Naive B cell (primary cell): ENCODE results near the gene TOR1AIP1. TPM values are rescaled to one million over a fixed set of nuclear protein-coding genes. Genes with fewer than 3 reads are reported as not detected.

ENCODE experiments used
- ATAC-seq, 2 donors: fragments of 150-1000 bp; cut with Tn5 transposase; 2 replicates each; pipeline ENCODE4 v1.10.0; 2021; ENCODE audit warnings: low read depth in 2 of 2, mild to moderate bottlenecking in 2 of 2, moderate library complexity in 2 of 2
- DNase-seq: peaks from one replicate; pipeline ENCODE4 v3.0.0; 2022
- H3K27ac Mint-ChIP-seq, 6 donors: one replicate each; pipeline ENCODE4 v1.8.0; 2020 to 2022; ENCODE audit warnings: mild to moderate bottlenecking in 6 of 6, mixed read lengths in 6 of 6, moderate library complexity in 5 of 6, inconsistent platforms in 2 of 6
- H3K27me3 Mint-ChIP-seq, 3 donors: one replicate each; pipeline ENCODE4 v1.8.0; 2021 to 2022; ENCODE audit warnings: mixed read lengths in 3 of 3, mild to moderate bottlenecking in 1 of 3
- H3K36me3 Mint-ChIP-seq, 2 donors: one replicate each; pipeline ENCODE4 v1.8.0; 2020 to 2022; ENCODE audit warnings: mixed read lengths in 2 of 2, inconsistent platforms in 1 of 2, mild to moderate bottlenecking in 1 of 2
- H3K4me1 Mint-ChIP-seq, 3 donors: one replicate each; pipeline ENCODE4 v1.8.0; 2020 to 2022; ENCODE audit warnings: mixed read lengths in 3 of 3, inconsistent platforms in 1 of 3, mild to moderate bottlenecking in 1 of 3, moderate library complexity in 1 of 3
- H3K4me3 Mint-ChIP-seq, 8 donors: one replicate each; pipeline ENCODE4 v1.8.0; 2020 to 2022; ENCODE audit warnings: mild to moderate bottlenecking in 8 of 8, mixed read lengths in 8 of 8, moderate library complexity in 8 of 8, inconsistent platforms in 2 of 8
- H3K9me3 Mint-ChIP-seq, 7 donors: one replicate each; pipeline ENCODE4 v1.8.0; 2020 to 2022; ENCODE audit warnings: mixed read lengths in 7 of 7, mild to moderate bottlenecking in 5 of 7, inconsistent platforms in 2 of 7, moderate library complexity in 1 of 7
- polyA plus RNA-seq, 6 donors: library from polyadenylated mRNA; unstranded; fragments of 300-500 nt; fragmentation: Illumina TruSeq; gene quantifications; one replicate each; pipeline ENCODE4 v1.2.3, GENCODE V29; 2021; ENCODE audit warnings: low read depth in 6 of 6

The TOR1AIP1 gene
- polyA plus RNA-seq, 6 donors from 2014 or later, result 60.6 to 89.2 (median 71.2) TPM

DNA sequence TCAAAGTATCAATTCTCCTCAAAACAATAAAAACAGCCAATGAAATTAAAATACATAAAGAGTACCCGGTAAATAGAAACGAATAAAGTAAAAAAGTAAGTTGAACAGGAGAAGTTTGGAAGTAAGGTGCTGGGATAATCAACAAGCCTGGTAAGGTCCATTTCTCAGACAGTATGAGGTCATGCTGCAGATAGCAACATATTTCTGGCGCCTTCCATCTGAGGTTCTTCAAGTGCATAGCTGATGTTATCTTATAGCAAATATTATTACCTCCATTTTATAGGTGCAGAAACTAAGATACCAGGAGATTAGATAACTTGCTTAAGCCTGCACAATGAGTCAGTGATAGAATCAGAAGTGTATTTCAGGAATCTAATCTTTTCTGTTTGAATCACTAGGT, 48.8 kb downstream of the TOR1AIP1 start:
- no peaks in the 10 kb centered on the region for H3K9me3 Mint-ChIP-seq
- no peak overlapping the region for H3K4me3 Mint-ChIP-seq
- H3K4me1 Mint-ChIP-seq, result no peaks in the 10 kb centered on the region
- peak overlapping the region in 1 of 6 donors; percentile 38 for H3K27ac Mint-ChIP-seq
- H3K27me3 Mint-ChIP-seq, result peaks cover 0 to 3% (median 0%) of the 10 kb centered on the region in 3 donors
- DNase-seq (no peak), ATAC-seq (no peak)
- H3K36me3 Mint-ChIP-seq, result no peaks in the 10 kb centered on the region

DNA sequence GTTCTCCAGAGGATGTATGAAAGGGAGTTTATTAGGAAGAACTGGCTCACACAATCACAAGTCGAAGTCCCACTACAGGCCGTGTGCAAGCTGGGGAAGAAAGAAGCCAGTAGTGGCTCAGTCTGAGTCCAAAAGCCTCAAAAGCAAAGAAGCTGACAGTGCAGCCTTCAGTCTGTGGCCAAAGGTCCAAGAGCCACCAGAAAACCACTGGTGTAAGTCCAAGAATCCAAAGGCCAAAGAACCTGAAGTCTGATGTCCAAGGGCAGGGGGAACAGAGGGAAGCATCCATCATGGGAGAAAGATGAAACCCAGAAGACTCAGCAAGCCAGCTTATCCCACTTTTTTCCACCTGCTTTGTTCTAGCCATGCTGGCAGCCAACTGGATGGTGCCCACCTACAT, 51.1 kb downstream of the TOR1AIP1 start:
- ATAC-seq (no peak), DNase-seq (no peak)
- peaks cover 0 to 3% (median 0%) of the 10 kb centered on the region in 3 donors for H3K27me3 Mint-ChIP-seq
- no peaks in the 10 kb centered on the region for H3K4me1 Mint-ChIP-seq
- H3K36me3 Mint-ChIP-seq, result no peaks in the 10 kb centered on the region
- H3K9me3 Mint-ChIP-seq, result no peaks in the 10 kb centered on the region
- H3K27ac Mint-ChIP-seq, result no peak overlapping the region
- peak overlapping the region in 1 of 8 donors; percentile 59 for H3K4me3 Mint-ChIP-seq

DNA sequence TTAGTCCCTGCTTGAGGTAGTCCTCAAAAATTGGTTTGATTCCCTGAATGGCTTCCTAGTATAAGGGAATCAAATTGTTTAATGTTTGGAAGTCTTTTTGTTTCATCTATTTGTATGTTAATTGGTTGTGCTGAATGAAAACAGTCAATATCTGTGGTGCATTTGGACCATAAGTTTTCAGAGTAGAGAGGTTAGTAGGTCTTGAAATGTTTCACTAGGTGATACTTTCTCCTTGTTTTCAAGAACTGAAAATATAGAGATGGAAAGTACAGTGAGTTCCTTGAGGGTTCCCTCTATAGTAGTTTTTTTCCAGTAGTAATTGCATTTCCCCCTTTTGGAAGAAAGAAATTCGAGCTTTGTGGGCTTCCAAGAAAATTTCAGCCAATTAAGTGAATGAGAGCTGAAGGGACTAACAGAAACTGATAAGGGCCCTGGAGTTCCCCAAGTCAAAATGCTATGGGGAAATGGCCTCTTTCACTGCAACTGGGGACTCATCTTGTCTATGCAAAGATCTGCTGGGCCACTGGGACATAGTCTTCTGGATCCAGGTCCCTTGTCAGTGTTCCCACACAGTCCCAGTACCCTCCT, 53.9 kb downstream of the TOR1AIP1 start:
- Mint-ChIP-seq H3K27me3 (peaks cover 0 to 3% (median 0%) of the 10 kb centered on the region in 3 donors), H3K4me1 (no peaks in the 10 kb centered on the region), H3K27ac (no peak overlapping the region), H3K4me3 (no peak overlapping the region), H3K9me3 (no peaks in the 10 kb centered on the region), H3K36me3 (no peaks in the 10 kb centered on the region)
- ATAC-seq (no peak), DNase-seq (no peak)

DNA sequence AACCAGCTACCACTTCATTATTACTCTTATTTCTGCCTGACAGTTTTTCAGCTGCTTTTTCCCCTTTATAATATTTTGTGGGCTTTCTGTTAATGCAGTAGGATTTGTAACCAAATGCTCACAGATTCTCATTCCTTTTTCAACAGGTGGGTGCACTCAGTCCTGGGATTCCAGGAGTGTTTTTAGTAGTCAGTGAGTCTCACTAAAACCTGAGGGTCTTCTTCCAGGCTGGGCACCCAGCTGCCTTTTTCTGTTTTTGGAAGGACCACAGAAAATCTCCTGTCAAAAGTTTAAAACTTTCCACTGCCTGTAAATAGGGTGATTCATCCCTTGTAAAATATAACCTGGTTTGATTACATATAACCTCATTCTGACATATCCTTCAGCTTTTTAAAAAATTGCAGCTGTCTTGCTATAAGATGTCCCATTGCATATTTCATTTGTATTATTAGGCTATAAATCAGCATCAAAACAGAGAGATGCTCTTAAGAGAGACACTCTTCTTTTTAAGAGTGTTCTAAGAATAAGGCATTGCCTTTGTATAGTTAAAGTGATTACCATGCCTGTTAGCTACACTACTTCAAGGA, 55.7 kb downstream of the TOR1AIP1 start:
- H3K27me3 Mint-ChIP-seq, result peaks cover 0 to 3% (median 0%) of the 10 kb centered on the region in 3 donors
- no peaks in the 10 kb centered on the region for H3K4me1 Mint-ChIP-seq
- no peaks in the 10 kb centered on the region for H3K36me3 Mint-ChIP-seq
- no peak for ATAC-seq
- DNase-seq, result no peak
- H3K4me3 Mint-ChIP-seq, result no peak overlapping the region
- H3K9me3 Mint-ChIP-seq, result no peaks in the 10 kb centered on the region
- no peak overlapping the region for H3K27ac Mint-ChIP-seq

DNA sequence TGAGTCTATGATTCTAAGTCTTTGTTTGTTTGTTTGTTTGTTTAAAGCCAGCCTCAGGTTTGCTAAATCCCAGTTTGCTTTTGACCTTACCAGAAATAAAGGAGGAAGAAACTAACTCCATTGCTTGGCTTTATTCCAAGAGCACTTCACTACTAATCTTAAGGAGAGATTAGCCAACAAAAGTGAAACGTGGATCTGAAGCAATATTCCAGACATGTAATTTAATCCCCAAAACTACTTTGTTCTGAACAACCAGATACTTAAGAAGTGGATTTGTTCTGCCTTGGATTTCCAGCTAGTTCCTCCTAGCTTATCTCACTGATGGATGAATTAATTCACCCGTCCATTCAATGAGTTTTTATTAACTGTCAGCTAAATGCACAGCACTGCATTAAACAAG, 56.7 kb downstream of the TOR1AIP1 start:
- ATAC-seq (no peak), DNase-seq (no peak)
- Mint-ChIP-seq H3K27ac (no peak overlapping the region), H3K4me1 (no peaks in the 10 kb centered on the region), H3K36me3 (no peaks in the 10 kb centered on the region), H3K27me3 (peaks cover 0 to 3% (median 0%) of the 10 kb centered on the region in 3 donors), H3K4me3 (no peak overlapping the region), H3K9me3 (no peaks in the 10 kb centered on the region)

DNA sequence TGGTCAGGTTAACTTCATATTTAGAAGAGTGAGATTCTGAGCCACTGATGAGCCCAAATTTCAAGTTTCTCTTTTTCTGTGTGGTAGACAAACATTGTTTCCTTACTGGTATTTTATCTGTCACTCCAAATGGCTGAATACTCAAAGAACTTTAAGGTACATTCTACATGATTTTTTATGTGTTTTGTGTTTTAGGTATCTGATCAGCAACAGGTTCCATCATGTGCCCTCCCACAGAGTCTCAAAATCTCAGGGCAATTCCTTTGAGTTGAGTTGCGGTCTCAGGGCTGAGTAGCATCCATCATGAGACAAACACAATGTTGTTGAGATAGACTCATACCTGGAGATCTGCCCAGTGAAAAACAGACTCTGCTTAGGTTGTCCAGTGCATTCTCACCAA, 57.9 kb downstream of the TOR1AIP1 start:
- ATAC-seq (no peak), DNase-seq (no peak)
- H3K27ac Mint-ChIP-seq, result no peak overlapping the region
- H3K9me3 Mint-ChIP-seq, result no peaks in the 10 kb centered on the region
- H3K36me3 Mint-ChIP-seq, result no peaks in the 10 kb centered on the region
- no peaks in the 10 kb centered on the region for H3K27me3 Mint-ChIP-seq
- H3K4me1 Mint-ChIP-seq, result no peaks in the 10 kb centered on the region
- no peak overlapping the region for H3K4me3 Mint-ChIP-seq

DNA sequence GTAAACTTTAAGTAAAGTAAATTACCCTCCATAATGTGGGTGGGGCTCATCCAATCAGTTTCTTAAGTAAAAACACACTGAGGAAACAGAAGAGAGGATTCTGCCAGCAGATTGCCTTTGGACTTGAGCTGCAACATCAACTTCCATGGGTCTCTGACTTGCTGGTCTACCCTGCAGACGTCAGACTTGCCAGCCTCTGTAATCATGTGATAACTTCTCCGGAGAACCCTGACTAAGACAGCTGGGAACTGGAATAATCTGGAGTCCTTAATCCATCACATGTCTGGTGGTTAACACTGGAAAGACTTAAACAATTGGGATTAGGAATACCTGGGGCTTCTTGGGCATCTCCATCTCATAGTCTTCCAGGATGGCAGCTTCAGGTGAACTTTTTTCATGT, 59.4 kb downstream of the TOR1AIP1 start:
- DNase-seq (no peak), ATAC-seq (no peak)
- Mint-ChIP-seq H3K4me1 (no peaks in the 10 kb centered on the region), H3K36me3 (no peaks in the 10 kb centered on the region), H3K27me3 (no peaks in the 10 kb centered on the region), H3K27ac (no peak overlapping the region), H3K9me3 (no peaks in the 10 kb centered on the region), H3K4me3 (no peak overlapping the region)

DNA sequence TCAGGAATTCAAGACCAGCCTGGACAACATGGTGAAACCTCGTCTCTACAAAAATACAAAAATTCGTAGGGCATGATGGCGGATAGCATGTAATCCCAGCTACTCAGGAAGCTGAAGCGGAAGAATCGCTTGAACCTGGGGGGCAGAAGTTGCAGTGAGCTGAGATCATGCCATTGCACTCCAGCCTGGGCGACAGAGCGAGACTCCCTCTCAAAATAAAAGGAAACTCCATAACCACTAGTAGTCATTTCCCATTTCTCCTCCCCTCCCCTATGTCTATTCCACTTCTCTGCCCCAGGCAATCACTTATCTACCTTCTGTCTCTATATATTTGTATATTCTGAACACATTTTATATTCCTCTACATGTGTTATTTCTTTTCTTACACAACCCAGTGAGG, 68.6 kb downstream of the TOR1AIP1 start:
- Mint-ChIP-seq H3K9me3 (no peaks in the 10 kb centered on the region), H3K36me3 (no peaks in the 10 kb centered on the region), H3K27me3 (no peaks in the 10 kb centered on the region), H3K4me1 (peaks cover 28 to 36% (median 29%) of the 10 kb centered on the region in 3 donors), H3K4me3 (no peak overlapping the region), H3K27ac (peak overlapping the region in 1 of 6 donors; percentile 34)
- ATAC-seq, result no peak
- no peak for DNase-seq

DNA sequence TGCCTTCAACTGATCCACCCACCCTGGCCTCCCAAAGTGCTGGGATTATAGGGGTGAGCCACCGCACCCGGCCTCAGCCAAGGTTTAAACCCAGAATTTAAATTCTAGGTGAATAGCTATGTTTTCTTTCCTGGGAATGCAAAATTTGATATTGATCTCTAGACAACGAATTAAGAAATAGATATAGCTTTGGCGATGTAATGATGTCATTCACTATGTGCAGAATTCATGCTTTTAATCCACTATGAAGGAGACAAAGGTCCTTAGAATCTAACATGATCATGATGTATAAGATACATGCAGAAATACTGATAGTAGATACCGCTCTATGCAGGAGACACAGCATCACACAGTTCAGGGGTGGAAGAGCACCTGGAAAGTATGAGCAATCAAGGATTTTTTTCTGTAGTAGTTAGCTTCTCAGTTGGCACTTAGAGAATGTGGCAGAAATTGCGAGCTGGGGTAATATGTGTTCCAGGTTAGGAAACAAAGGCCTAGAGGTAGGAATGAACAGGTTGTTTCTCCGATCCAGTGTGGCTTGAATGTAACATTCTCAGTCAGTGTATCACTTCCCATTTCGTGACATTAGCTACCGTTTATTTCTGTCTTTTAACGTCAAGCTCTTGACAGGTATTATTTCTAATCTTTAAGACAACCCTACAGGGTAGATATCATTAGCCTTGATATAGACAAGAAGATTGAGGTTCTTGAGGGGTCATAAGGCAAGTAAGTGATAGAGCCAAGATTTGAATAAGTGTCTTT, 69.5 kb downstream of the TOR1AIP1 start:
- no peak for ATAC-seq
- H3K4me1 Mint-ChIP-seq, result peaks cover 32 to 45% (median 34%) of the 10 kb centered on the region in 3 donors
- H3K36me3 Mint-ChIP-seq, result no peaks in the 10 kb centered on the region
- H3K27ac Mint-ChIP-seq, result peak overlapping the region; percentile 89 to 97 (median 92)
- no peaks in the 10 kb centered on the region for H3K27me3 Mint-ChIP-seq
- peak; percentile 31 for DNase-seq
- H3K4me3 Mint-ChIP-seq, result peak overlapping the region; percentile 70 to 97 (median 81)
- H3K9me3 Mint-ChIP-seq, result no peaks in the 10 kb centered on the region

DNA sequence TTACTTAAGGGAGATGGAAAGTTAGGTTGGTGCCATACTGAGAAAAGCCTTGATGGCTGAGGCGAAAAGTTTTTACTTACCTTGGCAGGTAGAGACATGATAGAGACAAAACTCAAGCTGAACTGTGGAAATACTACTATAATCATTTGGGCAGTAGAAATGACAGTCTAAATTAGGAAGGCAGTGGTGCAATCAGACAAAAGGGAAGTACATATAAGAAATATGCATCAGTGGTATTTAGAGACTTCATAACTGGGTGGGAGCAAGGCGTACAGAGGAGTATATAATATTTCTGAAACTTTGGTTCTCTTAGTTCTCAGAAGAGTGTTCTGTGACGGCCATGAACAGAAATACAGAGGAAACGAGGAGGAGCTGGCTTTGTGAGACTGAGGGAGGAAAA, 70.1 kb downstream of the TOR1AIP1 start:
- ATAC-seq, result no peak
- H3K27me3 Mint-ChIP-seq, result no peaks in the 10 kb centered on the region

DNA sequence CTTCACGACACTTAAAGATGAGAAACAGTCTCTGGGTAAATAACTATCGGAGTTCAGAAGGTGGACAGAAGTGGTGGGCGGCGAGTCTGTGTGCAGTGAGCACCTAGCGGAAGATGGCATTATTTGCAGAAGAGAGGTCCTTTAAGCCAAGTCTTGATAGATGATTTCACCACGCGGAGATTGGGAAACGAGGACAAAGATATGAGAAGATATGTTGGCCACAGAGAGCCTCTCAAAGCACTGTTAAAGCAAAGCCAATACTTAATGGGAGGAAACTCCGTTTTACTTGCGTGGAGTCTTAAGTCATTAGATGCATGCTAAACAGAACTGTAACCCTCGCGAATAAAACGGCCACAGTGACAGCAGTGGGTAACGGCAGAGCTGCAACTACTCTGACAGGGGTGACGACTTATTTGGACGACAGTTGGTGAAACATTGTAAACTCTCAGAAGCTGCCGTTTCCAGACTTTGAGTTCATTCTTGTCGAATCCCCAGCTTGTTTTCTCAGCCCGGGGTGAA, 71.9 kb downstream of the TOR1AIP1 start:
- Mint-ChIP-seq H3K36me3 (no peaks in the 10 kb centered on the region), H3K27ac (peak overlapping the region; percentile 79 to 98 (median 86)), H3K4me3 (peak overlapping the region; percentile 86 to 97 (median 93)), H3K9me3 (no peaks in the 10 kb centered on the region), H3K4me1 (peaks cover 38 to 55% (median 43%) of the 10 kb centered on the region in 3 donors), H3K27me3 (no peaks in the 10 kb centered on the region)
- DNase-seq, result no peak
- ATAC-seq, result peak; percentile 10 to 13

More for the DNA sequence above, 70.1 kb downstream of the TOR1AIP1 start:
- H3K4me1 Mint-ChIP-seq, result peaks cover 36 to 50% (median 37%) of the 10 kb centered on the region in 3 donors
- H3K27ac Mint-ChIP-seq, result peak overlapping the region; percentile 89 to 97 (median 92)
- peak overlapping the region; percentile 70 to 97 (median 81) for H3K4me3 Mint-ChIP-seq
- H3K9me3 Mint-ChIP-seq, result no peaks in the 10 kb centered on the region
- no peaks in the 10 kb centered on the region for H3K36me3 Mint-ChIP-seq
- DNase-seq, result peak; percentile 25

DNA sequence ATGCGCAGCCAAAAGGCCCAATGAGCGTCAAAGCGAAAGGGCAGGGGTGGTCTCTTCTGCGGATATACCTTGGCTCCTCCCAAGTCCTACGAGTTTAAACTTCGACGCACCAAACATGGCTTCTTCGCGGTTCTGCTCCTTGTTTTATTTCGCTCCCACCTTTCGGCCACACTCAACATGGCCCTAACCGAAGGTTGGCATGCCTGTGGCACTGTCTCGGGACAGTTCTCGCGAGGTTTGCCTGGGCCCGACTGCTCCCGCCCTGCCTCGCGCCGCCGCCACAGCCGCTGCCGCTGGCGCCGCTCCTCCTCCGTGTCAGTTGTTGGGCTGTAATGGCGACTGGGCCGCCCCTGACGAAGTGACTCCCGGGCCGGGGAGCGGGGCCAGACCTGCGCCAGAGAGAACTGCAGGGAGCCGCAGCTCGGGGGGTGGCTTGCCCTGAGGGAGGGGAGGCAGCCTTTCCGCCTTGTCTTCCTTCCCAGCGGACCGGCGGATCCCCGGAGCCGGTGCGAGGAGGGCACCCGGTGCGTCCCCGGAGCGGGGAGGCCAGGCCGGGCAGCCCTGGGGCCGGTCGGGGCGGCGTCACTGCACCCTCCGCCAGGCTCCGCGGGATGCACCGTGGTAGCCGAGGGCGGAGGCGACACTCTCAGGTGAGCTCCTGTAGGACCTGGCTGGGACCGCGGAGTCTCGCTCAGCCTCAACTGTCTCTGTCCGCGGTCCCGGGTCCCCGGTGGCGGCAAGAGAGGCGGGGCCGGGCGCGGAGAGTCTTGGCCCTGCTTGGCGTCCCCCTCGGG, 72.6 kb downstream of the TOR1AIP1 start, which contains the start of gene CEP350:
Gene CEP350 (plus strand): TSS at position 318 of the 794 bp plus-strand sequence. CDS start 31,372 bp downstream, outside the sequence.
- Mint-ChIP-seq H3K36me3 (no peaks in the 10 kb centered on the region), H3K4me3 (peak within 1 kb of the TSS; percentile 87 to 97 (median 93)), H3K27ac (peak within 1 kb of the TSS; percentile 79 to 98 (median 92)), H3K27me3 (no peaks in the 10 kb centered on the region), H3K4me1 (peaks cover 38 to 61% (median 47%) of the 10 kb centered on the region in 3 donors), H3K9me3 (no peaks in the 10 kb centered on the region)
- peak; percentile 86 to 87 for ATAC-seq
- peak; percentile 98 for DNase-seq

DNA sequence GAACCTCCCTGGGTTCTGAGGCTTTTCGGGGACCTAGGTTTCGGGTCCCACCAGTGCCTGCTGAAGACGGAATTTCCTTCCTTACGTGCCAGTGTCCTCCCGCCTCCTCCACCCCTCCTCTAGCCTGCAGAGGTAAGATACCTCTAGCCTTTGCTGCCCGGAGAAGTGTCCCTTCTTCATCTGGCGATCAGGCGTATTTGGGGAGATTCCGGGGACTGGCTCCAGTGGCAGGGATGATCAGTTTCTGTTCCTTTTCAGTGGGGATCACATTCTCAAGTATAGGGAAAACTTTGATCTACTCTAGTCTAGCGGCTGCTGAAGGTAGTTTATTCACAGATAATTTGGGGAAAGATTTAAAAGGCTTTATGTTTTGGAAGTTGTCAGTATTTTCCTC, 73.2 kb downstream of the TOR1AIP1 start:
- Mint-ChIP-seq H3K27ac (peak overlapping the region; percentile 70 to 96 (median 92)), H3K4me3 (peak overlapping the region; percentile 87 to 97 (median 93)), H3K27me3 (no peaks in the 10 kb centered on the region), H3K9me3 (no peaks in the 10 kb centered on the region), H3K36me3 (no peaks in the 10 kb centered on the region), H3K4me1 (peaks cover 41 to 66% (median 47%) of the 10 kb centered on the region in 3 donors)
- DNase-seq (no peak), ATAC-seq (no peak)
